HG02678 (cell line): ENCODE data around the gene GNPTAB.
A peak's percentile ranks its signal among the peaks of the same experiment; 100 is the strongest.

ENCODE experiments used
- ATAC-seq: cut with Tn5 transposase; IDR thresholded peaks from one replicate; pipeline ENCODE4 v1.9.1; 2021; ENCODE audit warnings: mild to moderate bottlenecking, moderate library complexity; ENCODE audit not compliant: unreplicated experiment

GNPTAB gene

DNA sequence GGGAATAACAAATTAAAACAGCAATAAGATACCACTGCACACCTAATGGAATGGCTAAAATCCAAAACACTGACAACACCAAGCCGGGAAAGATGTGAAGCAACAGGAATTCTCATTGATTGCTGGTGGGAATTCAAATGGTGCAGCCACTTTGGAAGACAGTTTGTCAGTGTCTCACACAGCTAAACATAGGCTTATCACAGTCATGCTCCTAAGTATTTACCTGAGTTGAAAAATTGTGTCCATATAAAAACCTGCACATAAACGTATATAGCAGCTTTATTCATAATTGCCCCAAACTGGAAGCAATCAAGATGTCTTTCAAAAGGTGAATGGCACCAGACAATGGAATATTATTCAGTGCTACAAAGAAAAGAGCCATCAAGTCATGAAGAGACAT is 21.6 kb downstream of the GNPTAB start:
- ATAC-seq, result no peak

DNA sequence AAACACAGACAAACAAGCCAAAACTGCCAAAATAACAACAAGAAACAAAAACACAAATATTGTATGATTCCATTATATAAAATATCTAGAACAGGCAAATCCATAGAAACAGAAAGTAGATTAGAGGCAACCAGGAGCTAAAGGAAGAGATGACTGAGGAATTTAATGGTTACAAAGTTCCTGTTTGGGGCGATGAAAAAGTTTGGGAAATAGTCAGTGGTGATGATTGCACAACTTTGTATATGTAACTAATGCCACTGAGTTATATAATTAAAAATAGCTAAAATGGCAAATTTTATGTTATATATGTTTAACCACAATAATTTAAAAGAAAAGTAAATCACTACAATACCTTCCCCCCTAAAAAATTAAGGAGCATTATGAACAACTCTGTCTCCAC is 24.5 kb downstream of the GNPTAB start:
- ATAC-seq, result no peak

DNA sequence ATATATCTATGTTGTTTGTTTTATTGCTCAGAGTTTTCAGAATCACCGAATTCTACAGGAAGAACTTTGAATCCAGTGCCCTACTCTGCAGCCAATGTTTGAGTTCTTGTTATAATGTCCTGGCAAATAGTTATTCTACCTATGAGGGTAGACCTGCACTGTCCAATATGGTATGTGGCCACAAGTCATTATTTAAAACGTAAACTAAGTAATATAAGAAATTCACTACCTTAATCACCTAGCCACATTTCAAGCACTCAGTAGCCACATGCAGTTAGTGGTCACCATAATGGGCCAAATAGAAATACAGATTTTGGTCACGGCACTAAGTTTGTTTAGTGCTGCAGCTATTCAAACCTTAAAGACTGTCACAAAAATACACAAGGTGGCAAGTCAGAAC is 26.4 kb downstream of the GNPTAB start:
- no peak for ATAC-seq

DNA sequence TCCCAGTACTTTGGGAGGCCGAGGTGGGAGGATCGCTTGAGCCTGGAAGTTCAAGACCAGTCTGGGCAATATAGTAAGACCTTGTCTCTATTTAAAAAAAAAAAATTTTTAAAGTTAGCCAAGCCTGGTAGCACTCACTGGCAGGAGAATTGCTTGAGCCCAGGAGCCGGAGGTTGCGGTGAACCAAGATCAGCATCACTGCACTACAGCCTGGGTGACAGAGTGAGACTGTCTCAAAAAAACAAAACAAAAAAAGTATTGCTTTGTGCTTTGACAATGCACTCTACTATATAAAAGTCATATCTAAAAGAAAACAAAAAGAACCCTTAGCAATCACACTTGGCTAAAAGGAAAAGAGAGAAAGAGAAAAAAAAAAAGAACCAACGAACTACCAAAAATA is 26.8 kb downstream of the GNPTAB start:
- ATAC-seq, result no peak

DNA sequence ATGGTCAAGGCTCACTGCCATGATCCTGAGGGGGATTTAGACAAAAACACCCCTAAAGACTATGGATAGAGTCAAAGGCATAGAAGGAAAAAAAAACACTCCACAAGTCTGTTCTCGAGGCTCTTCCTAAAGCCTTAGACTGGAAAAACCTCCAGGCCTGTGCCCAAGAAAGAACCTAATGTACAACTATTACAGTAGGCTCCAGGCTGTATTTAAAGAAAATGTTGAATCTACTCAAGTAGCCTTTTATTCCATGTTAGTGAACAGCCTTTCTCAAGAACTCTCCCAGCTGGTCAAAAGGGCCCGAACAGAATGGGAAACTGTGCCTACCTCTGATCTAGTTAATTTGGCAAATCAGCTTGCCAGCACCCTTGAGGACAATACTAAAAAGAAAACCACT is 28.3 kb downstream of the GNPTAB start:
- no peak for ATAC-seq

DNA sequence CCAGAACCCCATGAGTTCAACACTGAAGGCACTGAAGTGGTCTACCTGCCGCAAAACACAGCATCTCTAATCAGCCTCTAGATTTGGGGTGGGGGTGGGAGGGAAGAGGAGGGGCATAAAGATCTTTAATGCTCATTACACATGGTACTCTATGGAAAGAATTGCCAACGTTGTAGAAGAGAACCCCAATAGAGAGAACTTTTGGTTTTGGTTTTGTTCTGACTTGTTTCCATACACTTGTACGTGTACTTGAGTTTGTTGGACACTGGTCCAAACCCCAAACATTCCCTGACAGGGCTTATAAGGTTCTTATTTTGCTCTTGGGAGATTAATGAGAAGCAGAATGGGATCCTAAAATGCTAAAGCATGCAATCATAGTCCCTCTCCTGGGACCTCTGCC is 31.0 kb downstream of the GNPTAB start:
- ATAC-seq, result no peak

DNA sequence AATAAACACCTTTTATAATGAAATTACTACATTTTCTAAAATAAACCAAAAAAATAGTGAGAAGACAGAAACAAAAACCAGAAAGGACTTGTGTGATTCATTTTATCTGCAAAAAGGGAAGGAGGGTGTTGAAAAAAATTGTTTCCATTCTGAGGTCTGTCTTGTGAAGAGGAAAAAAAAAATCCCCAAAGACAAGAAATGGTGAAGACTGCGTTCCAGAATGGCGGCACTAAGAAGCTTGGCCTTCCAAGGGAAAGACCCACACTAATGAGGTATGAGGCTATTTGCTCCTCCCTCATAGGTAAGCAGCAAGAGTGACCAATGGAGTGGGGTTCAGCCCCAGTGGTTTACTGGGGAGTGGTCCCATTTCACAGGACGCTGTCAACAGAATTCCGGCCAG is 35.0 kb downstream of the GNPTAB start:
- no peak for ATAC-seq

DNA sequence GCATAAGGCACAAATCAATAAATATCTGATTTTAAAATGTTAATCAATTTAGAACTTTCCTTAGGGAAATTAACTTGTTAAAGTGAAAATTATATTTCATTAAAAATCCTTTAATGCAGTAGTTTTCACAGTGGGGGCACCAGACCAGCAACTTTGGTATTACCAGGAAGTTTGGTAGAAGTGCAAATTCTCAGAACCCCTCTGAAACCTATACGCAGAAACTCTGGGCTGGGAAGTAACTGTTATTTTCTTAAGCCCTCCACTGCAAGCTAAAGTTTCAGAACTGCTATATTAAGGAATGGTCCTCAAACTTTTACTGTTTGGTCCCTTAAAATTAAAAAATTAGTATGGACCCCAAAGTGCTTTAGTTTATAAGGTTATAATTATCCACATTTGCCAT is 35.7 kb downstream of the GNPTAB start:
- ATAC-seq, result no peak

DNA sequence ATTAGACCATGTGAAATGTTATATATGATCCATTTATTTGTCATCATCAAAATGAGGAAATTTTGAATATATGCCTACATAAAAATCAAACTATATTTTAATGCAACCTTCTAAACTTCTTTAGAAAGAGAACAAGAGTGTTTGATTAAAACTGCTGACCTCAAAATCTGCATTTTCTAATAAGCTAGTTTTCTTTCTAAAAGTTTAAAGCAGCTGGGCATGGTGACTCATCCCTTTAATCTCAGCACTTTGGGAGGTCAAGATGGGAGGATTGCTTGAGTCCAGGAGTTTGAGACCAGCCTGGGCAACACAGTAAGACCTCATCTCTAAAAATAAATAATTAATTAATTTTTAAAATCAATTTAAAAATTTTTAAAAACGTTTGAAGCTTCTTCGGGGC is 36.2 kb downstream of the GNPTAB start:
- ATAC-seq, result no peak

DNA sequence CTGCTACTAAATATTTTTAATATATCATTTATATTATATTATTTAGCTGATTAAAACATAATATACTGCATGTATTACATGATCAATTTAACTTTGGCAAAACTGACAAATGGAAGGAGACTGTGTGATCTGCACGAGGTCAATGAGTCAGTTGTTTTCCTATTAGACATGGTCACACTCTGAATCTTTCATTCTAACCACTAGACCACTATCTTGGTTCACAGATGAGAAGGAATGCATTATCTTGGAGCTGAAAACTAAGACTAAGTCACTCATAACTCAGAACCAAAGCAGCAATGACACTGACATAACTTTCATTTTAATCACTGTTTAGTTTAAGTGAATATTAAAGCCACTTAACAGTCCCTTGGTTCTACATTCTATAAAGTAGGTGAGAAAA is 37.4 kb downstream of the GNPTAB start:
- peak; percentile 67 for ATAC-seq

DNA sequence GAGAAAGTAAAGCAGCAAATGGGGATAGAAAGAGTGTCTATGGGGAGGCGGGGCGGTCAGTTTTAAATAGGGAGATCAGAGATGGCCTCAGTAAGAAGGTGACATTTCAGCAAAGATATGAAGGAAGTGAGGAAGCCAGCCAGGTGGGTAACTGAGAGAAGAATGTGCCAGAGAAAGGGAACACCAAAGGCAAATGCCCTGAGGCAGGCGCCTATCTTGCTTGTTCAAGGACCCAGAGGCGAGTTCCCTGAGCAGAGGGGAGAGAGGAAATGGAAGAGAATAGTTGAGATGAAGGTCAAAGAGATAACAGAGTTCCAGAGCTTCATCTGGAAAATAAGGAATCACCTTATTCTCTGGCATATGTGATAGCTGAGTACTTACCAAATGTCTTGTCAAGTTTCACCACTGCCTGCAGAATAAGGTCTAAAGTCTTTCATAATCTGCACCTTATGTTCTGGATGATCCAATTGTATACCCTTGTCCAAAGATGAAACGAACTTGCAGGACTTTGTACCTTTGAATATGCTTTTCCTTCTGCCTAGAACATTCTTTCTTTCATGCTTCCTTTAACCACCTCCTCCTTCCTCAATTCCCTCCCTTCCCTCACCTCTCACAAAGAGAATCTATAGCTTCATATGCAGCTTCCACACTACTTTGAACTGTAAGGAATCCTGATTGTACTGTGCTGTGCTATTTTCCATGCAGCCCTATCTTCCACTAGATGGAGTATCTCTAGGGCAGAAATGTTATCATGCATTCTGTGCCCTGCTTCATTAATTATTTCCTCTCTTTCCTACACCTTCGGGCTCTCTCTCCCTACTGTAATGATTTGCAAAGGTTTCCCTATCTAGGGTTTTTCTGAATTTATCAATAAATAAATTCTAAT is 38.5 kb downstream of the GNPTAB start:
- no peak for ATAC-seq

DNA sequence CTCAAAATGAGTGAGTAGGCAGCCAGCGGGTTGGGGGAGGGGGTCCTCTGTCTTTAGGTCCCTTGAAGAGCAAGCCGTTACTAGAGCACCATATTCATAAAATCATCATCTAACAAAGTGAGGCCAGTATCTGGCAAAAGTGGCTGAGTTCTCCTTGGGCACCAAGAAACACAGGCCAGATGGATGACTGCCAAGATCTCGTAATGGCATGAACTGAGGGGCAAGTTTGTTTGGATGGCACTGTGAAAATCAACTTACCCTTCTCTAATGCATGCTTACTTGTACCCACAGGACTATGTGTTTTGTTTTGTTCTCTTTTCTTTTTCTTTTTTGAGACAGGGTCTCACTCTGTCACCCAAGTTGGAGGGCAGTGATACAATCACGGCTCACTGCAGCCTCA is 41.6 kb downstream of the GNPTAB start:
- ATAC-seq, result no peak

DNA sequence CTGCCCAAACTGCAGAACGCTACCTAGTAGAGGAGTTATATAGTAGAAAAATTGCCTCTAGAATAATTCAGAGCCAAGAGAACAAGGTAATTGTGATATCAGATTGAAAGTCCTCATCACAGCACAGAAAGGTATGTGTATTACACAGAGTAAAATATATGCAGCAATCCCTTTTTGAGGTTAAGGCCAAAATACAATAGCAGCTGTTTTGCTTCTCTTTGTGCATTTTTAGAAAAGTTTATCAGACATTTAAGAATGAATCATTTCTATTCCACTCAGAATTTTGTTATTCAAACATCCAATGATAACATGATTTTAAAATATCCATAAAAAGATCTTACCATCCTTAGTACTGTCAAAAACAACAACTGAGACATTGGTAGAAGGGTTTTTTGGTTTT is 45.1 kb downstream of the GNPTAB start:
- ATAC-seq, result no peak

DNA sequence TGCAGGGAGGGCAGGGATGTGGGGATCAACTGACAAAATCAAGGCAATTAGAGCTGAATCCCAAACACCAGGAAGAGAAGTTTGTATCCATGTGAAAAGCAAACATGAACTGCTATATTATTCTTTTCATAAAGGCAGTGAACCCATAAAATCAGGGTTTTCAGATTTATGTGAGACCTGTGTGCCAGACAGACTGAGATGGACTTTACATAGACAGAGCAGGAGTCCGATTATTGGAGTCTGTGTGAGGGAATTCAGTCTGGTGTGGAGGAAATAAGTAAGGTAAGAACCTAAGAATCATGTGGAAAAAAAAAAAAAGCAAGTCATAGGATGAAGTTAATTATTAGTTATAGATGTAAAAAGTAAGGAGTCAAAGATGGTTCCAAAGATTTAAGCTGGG is 46.4 kb downstream of the GNPTAB start:
- ATAC-seq, result no peak

DNA sequence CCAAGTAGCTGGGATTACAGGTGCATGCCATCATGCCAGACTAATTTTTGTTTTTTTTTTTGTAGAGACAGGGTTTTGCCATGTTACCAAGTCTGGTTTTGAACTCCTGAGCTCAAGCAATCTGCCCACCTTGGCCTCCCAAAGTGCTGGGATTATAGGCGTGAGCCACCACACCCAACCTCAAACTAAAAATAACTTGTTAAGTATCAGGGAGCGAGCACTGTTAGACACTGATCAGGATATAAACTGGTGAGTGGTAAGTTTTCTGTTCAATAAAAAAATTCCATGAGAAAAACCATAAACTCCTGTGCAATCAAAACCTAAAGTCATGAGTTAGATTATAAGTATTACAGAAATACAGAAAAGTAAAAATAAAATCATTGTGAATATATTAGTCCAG is 46.9 kb downstream of the GNPTAB start:
- no peak for ATAC-seq

DNA sequence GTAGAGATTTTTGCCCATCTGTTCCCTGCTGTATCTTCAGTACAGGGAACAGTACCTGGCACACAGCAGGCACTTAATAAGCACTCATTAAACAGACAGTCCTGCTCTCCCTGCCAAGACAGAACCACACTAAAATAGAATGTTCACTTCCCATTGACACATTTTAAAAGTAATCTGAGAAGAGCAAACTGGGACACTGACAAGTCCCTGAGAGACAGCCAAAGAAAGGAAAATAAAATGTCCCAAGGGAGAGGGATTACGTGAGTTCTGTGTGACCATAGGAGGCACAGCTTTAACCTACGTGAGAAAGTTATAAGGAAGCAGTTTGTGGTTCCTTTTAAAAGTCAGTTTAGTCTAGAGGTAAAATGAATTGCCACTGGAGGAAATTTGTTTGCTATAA is 47.6 kb downstream of the GNPTAB start:
- no peak for ATAC-seq

DNA sequence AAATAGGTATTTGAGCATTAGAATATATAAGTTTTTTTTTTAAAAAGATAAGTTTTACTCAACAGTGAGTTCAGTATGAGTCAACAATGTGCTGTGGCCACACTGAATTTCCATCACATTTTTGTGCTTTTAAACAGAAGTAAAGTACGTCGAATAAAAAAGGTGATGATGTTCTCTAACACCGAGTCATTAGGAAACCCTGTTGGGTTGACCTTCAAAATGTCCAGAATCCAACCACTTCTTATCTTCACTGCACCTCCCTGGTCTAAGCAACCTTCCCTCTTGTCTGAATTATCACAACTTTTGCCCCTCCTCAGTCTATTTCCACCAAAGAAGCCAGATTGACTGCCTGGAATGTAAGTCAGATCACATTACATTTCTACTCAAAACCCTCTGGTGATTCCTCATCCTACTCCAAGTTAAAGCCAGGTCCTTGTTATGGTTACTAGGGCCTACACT is 48.5 kb downstream of the GNPTAB start:
- ATAC-seq, result no peak

DNA sequence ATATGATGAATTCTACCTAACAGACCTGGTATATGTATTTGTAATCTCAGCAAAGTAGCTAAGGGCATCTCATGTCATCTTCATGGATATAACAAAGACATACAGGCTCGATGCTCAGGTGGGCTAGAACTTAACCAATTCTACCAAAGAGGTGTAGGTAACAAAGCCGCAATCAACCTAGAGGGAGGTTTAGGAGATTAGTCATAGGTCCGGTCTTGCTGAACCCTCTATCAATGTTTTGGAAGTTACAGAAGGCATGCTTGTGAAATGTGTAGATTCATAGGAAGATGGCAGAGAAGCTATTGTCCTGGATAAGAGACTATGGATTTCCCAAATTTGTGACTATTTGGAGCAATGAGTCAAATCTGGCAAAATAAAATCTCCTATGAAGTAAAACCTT is 48.9 kb downstream of the GNPTAB start:
- ATAC-seq, result no peak

DNA sequence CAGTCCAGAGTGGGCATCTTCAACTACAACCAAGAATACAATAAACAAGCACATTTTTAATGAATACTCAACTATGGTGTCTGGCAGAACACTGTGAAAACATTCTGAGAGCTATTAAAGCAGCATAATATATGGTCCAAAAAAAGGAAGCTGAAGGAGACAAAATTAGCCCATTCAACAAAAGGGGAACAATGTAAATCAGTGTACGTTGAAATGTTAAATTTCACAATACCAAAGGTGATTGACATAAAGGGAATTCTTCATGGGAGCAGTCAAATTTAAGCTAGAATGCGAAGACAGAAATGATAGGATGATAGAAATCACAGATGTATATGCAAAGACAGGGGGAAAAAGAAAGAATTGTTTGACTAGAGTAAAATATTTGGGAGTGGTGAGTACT is 50.2 kb downstream of the GNPTAB start:
- no peak for ATAC-seq

DNA sequence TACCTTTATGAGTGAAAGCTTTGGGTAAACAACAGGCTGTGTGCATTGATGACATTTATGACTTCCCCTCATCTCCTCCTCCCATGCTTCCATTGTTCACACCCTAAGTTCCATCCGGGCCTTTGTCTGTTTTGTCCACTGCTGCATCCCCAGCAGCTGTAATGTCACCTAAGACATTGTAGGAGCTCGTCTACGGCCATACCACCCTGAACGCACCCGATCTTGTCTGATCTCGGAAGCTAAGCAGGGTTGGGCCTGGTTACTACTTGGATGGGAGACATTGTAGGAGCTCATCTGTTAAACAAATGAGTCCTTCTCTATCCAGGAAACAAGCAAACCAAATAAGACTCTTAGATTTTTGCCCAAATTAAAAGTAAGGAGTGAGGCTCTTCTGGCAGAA is 51.1 kb downstream of the GNPTAB start:
- no peak for ATAC-seq

DNA sequence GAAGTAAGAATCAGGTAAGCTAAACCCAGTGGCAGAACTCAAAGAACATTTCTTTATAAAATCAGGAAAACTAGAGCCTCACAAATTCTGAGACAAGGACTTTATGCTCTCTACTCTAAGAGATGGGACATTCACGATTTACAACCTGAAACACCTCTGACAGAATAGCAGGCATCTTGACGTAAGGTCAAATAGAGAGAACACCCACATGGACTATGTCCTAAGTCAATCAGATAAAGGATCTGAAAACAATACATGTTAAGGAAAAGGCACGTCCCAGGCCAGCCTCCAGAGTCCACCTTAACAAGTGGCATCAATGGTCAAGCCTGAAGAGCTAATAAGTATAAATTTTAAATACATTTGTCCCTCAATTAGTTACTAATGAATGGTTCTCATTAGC is 51.6 kb downstream of the GNPTAB start:
- no peak for ATAC-seq

DNA sequence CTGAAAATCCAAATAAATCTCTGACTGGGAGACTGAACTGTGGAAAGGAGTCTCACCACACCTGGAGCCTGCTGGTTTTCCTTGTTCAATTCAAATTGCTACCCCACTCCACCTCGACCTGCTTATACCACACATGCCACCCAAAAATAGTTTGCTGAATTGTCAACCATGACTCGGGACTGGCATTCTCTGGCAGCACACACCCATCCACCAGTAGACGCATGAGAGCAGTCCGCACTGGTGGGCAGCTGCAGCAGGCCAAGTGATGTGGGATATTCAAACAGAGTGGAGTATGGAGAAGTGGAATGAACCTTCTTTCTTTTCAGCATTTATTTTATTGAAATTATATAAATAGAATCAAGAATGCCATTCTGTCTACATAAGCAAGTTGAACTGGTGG is 52.8 kb downstream of the GNPTAB start:
- ATAC-seq, result no peak

DNA sequence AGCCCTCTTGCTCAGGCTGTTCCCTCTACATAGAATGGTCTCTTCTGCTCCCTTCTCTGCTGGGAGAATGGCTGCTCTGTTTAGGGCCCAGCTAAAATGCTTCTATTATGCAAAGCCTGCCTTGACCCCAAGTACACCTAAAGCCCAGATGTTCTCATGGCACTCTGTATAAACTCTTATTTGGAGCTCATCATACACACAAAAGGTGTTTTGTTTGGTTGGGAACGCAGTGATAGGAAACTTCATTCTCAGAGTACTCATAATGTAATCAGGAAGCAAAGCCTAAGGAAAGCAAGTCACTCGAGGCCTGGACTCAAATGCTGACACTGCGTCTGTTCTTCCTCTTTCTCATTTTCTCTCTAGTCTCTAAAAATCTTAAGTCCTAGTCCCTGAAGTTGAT is 53.3 kb downstream of the GNPTAB start:
- ATAC-seq, result no peak
